Cardiac muscle cell (in vitro differentiated cells and primary cell): ENCODE results near the gene ARV1. TPM values are rescaled to one million over a fixed set of nuclear protein-coding genes. Genes with fewer than 3 reads are reported as not detected.
"Not testable (repeated sequence)": the region's sequence is repeated elsewhere in the genome, so short reads cannot be mapped to it uniquely, and the experiment has no call there.

Experiments used
- DNase-seq, 2 donors: peaks; one replicate each; pipeline versions ENCODE4 v3.0.0 to v3.0.0-alpha.2; 2010 to 2017; ENCODE audit warnings: low read depth in 1 of 2, low spot score in 1 of 2
- H3K27ac ChIP-seq: fragments of 200-600 bp; sonication (generic); 2 replicates; pipeline ENCODE4 v1.5.1; 2016
- H3K27me3 ChIP-seq: fragments of 200-600 bp; sonication (generic); 2 replicates; pipeline ENCODE4 v1.6.0; 2016; ENCODE audit warnings: control low read depth
- H3K36me3 ChIP-seq: fragments of 200-600 bp; sonication (generic); 2 replicates; pipeline ENCODE4 v1.5.1; 2016; ENCODE audit warnings: control low read depth
- H3K4me1 ChIP-seq: fragments of 200-600 bp; sonication (generic); 2 replicates; pipeline ENCODE4 v1.8.1; 2017; ENCODE audit warnings: low read depth, mild to moderate bottlenecking, mixed run types
- H3K4me3 ChIP-seq: fragments of 200-600 bp; sonication (generic); 2 replicates; pipeline ENCODE4 v1.5.1; 2016; ENCODE audit warnings: mild to moderate bottlenecking
- H3K9me3 ChIP-seq: fragments of 200-600 bp; sonication (generic); 2 replicates; pipeline ENCODE4 v1.5.1; 2017; ENCODE audit warnings: low read depth, mild to moderate bottlenecking, control low read depth
- polyA plus RNA-seq: library from polyadenylated mRNA; unstranded; fragments of >200 nt; fragmentation: Nextera tagmentation; extraction: Ambion mirVana; gene quantifications from 2 replicates; pipeline ENCODE4 v1.2.1, GENCODE V29; 2016
- total RNA-seq: library from RNA; depleted of rRNA; stranded (reverse); fragments of >200 nt; gene quantifications from 2 replicates; pipeline ENCODE4 v1.2.3, GENCODE V29; 2016
- TF ChIP-seq, protein P1 (sequence below): IDR thresholded peaks from 2 replicates; pipeline ENCODE4 v1.5.1; 2012; ENCODE audit warnings: low read depth, mild to moderate bottlenecking, low read length

Gene ARV1
- total and polyA plus RNA-seq, 2 experiments from 2014 or later = 21.1 to 40.3 TPM

DNA sequence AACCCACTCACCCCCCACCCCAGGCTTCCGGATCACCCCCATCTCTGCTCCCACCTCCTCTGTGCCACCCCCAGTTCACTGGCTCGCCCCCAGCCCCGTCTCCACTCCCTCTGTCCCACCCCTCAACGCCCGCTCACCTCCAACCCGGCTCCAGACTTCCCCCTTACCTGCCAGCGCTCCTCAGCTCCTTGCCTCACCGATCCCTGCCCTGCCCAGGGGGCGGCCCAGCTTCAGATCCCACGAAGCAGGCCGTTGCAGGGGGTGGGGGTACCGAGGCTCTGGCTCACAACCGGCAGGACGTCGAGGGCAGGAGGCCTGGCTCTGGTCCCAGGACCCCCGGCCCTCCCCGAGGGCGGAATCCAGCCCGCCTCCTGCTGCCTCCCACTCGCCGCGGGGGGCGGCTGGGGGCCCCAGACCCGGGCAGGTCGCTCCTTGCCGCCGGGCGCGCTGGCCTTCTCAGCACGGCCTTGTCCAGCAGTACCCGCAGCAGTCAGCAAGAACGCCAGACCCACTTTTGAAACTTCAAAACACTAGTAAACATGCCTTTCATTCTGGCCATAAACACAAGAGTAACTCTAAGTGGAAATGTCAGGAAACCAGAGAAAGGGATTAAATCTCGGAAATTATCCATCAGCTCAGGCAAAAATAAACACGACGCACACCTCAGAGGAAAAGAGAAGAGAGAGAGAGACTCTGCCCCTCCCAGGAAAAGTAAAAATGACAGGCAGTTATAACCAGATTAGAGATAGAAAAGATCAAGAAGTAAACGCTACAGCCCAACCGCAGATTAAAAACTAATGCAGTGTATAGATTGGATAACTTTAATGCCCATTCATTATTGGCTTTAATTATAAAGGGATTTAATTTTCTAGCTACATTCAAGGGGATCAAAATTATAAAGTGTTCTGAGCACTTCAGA is 62.2 kb downstream of the ARV1 start:
- Histone ChIP-seq H3K27me3 (no peaks in the 10 kb centered on the region), H3K36me3 (no peaks in the 10 kb centered on the region), H3K4me3 (peak overlapping the region; percentile 98), H3K27ac (no peak overlapping the region), H3K4me1 (peaks cover 14% of the 10 kb centered on the region), H3K9me3 (no peaks in the 10 kb centered on the region)
- DNase-seq = peak; percentile 24 to 34
- TF ChIP-seq, protein P1, sequence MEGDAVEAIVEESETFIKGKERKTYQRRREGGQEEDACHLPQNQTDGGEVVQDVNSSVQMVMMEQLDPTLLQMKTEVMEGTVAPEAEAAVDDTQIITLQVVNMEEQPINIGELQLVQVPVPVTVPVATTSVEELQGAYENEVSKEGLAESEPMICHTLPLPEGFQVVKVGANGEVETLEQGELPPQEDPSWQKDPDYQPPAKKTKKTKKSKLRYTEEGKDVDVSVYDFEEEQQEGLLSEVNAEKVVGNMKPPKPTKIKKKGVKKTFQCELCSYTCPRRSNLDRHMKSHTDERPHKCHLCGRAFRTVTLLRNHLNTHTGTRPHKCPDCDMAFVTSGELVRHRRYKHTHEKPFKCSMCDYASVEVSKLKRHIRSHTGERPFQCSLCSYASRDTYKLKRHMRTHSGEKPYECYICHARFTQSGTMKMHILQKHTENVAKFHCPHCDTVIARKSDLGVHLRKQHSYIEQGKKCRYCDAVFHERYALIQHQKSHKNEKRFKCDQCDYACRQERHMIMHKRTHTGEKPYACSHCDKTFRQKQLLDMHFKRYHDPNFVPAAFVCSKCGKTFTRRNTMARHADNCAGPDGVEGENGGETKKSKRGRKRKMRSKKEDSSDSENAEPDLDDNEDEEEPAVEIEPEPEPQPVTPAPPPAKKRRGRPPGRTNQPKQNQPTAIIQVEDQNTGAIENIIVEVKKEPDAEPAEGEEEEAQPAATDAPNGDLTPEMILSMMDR = no peak

DNA sequence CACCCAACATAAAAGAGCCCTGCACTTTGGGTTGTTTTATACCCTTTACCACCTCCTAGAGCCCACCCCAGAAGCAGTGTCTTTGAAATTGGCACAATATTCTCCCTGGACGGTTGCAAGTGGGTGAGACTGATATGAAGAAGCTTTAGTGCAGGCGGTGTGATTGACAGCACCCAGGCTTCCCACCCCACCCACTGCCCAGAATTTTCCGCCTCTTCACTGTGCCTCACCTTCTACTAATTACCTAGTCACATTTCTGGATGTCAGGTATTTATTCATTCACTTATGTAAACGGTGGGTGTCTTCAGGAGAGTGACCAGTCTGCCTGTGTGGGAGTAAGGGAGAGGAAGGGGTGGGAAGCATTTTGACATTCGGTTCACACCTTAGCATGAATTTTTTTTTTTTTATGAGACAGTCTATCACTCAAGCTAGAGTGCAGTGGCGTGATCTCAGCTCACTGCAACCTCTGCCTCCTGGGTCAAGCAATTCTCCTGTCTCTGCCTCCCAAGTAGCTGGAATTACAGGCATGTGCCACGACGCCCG is 62.9 kb downstream of the ARV1 start:
- Histone ChIP-seq H3K4me3 (no peak overlapping the region), H3K36me3 (no peaks in the 10 kb centered on the region), H3K27me3 (no peaks in the 10 kb centered on the region), H3K27ac (no peak overlapping the region), H3K4me1 (peaks cover 14% of the 10 kb centered on the region), H3K9me3 (no peaks in the 10 kb centered on the region)
- TF ChIP-seq, protein P1 = no peak
- DNase-seq = no peak

DNA sequence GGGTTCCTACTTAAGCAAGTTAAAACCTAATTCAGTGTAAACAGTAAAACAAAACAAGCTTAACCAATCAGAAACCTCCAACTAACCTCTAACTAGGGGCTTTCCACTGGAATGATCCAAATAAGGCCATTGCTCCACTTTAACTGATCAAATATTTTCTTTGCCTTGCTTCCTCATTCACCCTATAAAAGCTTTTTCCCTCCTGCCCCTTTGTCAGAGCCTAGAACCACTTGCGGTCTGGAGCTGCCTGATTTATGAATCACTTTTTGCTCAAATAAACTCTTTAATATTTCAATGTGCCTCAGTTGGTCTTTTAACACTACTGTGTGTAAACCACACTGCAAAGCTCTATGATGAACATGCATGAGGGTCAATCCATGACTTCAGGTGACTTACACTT is 65.7 kb downstream of the ARV1 start:
- H3K36me3 ChIP-seq = no peaks in the 10 kb centered on the region
- no peaks in the 10 kb centered on the region for H3K4me1 ChIP-seq
- no peak for DNase-seq
- no peaks in the 10 kb centered on the region for H3K9me3 ChIP-seq
- TF ChIP-seq, protein P1 = no peak
- H3K27ac ChIP-seq = no peak overlapping the region
- no peak overlapping the region for H3K4me3 ChIP-seq
- H3K27me3 ChIP-seq = peaks cover 5% of the 10 kb centered on the region

DNA sequence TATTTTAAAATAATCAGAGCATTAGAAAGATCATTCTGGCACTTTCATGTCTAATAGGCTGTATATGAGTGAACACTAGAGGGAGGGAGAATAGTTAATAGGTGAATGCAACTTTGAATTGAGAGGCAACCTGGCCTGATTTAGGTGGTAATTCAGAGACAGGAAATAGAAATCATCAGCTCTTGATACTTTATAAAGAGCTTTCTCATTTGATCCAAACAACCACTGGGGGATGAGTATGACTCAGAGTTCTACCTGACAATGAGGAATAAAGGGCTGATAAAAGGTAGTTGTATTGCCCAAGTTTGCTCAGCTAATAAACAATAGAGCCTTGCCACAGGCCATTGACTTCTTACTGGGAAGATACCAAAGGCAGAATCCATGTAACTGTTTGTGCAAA is 66.4 kb downstream of the ARV1 start:
- no peaks in the 10 kb centered on the region for H3K36me3 ChIP-seq
- no peaks in the 10 kb centered on the region for H3K4me1 ChIP-seq
- no peaks in the 10 kb centered on the region for H3K9me3 ChIP-seq
- TF ChIP-seq, protein P1 = no peak
- no peak overlapping the region for H3K4me3 ChIP-seq
- H3K27ac ChIP-seq = no peak overlapping the region
- no peak for DNase-seq
- peaks cover 5% of the 10 kb centered on the region for H3K27me3 ChIP-seq

DNA sequence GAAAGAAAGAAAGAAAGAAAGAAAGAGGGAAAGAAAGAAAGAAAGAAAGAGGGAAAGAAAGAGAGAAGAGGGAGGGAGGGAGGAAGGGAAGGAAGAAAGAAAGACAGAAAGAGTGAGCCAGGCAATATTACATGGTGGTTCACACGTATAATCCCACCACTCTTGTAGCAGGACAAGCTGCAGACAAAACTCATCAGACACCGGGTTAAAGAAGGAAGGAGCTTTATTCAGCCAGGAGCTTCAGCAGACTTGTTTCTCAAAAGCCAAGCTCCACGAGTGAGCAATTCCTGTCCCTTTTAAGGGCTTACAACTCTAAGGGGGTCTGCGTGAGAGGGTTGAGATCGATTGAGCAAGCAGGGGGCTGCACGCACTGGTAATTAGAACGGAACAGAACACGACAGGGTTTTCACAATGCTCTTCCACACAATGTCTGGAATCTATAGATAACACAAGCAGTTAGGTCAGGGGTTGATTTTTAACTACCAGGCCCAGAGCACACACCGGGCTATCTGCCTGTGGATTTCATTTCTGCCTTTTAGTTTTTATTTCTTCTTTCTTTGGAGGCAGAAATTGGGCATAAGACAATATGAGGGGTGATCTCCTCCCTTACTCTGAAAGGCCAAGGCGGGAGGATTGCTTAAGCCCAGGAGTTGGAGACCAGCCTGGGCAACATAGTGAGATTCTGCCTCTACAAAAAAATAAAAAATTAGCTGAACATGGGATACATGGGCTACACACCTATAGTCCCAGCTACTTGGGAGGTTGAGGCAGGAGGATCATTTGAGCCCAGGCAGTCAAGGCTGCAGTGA is 67.2 kb downstream of the ARV1 start:
- not testable (repeated sequence) for H3K27me3 ChIP-seq, H3K4me1 ChIP-seq, DNase-seq, H3K4me3 ChIP-seq, H3K9me3 ChIP-seq, H3K27ac ChIP-seq, H3K36me3 ChIP-seq
